IMR-90 (cell line): ENCODE data around the gene IGSF3. TPM values are rescaled to one million over a fixed set of nuclear protein-coding genes. Genes with fewer than 3 reads are reported as not detected.

Source experiments
- CTCF ChIP-seq: conservative IDR thresholded peaks from 2 replicates; pipeline ENCODE4 v1.5.1; 2012; ENCODE audit warnings: mild to moderate bottlenecking, low read depth, low read length, improper control_type of control experiment
- polyA plus RNA-seq, 3 experiments: library from polyadenylated mRNA; depleted of rRNA; stranded (reverse); fragments of >200 nt; gene quantifications; 2 replicates each; pipeline ENCODE4 v1.2.3, GENCODE V29; 2012; ENCODE audit warnings: low replicate concordance in 1 of 3
- total RNA-seq: library from RNA; depleted of rRNA; stranded (reverse); fragments of >200 nt; gene quantifications from 2 replicates; pipeline ENCODE4 v1.2.3, GENCODE V29; 2012

Gene IGSF3
- total and polyA plus RNA-seq, 2 of the 4 experiments (the other 2 are of a cell fraction) = under 0.01 to 0.02 TPM

DNA sequence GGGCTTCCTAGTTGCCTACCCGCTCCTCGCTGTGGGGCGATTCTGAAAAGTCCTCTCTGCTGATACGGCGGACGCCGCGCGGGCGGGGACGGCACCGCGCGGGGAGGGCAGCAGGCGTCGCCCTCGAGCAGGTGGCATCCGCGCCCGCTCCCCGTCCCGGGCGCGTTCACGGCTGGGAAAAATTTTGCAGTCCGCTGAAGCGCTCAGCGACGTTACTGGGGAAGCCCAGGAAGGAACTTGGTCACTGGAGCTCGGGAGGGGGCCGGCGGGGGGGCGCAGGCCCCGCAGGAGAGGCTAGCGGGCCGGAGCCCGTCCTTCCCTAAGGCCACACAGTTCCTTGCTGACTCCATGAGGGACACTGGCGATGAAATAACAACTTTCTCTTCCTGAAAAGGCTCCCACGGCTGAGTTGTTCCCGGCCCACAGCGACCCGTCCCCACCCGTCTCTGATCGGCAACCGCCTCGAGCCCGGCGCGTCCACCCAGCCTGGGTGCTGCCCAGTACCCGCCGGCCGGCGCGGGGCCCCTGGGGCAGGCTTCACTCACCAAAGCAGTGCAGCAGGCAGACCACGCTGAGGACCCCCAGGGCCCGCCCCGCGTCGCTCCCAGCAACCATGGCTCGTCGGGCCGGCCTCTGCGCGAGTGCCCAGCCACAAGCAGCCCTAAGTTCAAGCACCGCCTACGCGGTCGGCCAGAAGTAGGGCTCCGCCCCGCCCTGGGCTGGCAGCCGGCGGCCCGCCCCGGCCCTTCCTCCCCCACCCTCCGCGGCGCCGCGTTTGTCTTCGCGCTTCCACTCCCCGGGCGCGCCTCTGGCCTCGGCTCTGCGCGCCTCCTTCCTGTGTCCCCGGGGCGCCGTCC lies 96.9 kb downstream of the IGSF3 start, which contains the start of gene CD58 (continued):
- TF ChIP-seq CTCF = peak; percentile 63
